Fibroblast of lung (primary cell): Measurements from ENCODE around the gene WAPL. TPM values are rescaled to one million over a fixed set of nuclear protein-coding genes. Genes with fewer than 3 reads are reported as not detected.
A peak's percentile ranks its signal among the peaks of the same experiment; 100 is the strongest.
"Not testable (repeated sequence)": the region's sequence is repeated elsewhere in the genome, so short reads cannot be mapped to it uniquely, and the experiment has no call there.

Experiments used
- DNase-seq, 2 donors: peaks; one replicate each; pipeline versions ENCODE4 v3.0.0 to v3.0.0-alpha.2; 2010; ENCODE audit warnings: low read depth in 2 of 2
- H2AFZ ChIP-seq: 2 replicates; pipeline ENCODE4 v1.5.1; 2012; ENCODE audit warnings: low read length, control low read depth, inconsistent platforms
- H3K27ac ChIP-seq: 2 replicates; pipeline ENCODE4 v1.5.1; 2011; ENCODE audit warnings: low read length, control low read depth; ENCODE audit not compliant: insufficient read depth
- H3K27me3 ChIP-seq: 2 replicates; pipeline ENCODE4 v1.5.1; 2011; ENCODE audit warnings: mild to moderate bottlenecking, low read length; ENCODE audit not compliant: control insufficient read depth, insufficient read depth
- H3K36me3 ChIP-seq: 2 replicates; pipeline ENCODE4 v1.5.1; 2011; ENCODE audit warnings: low read length; ENCODE audit not compliant: control insufficient read depth, insufficient read depth
- H3K4me1 ChIP-seq: 2 replicates; pipeline ENCODE4 v1.5.1; 2011; ENCODE audit warnings: low read length; ENCODE audit not compliant: control insufficient read depth, insufficient read depth; ENCODE audit errors: extremely low read depth
- H3K4me2 ChIP-seq: 2 replicates; pipeline ENCODE4 v1.5.1; 2011; ENCODE audit warnings: low read length, control low read depth; ENCODE audit not compliant: insufficient read depth; ENCODE audit errors: extremely low read depth
- H3K4me3 ChIP-seq, 4 experiments: fragments of 200-600 bp in 1 of 4; sonication (generic) in 1 of 4; replicated peaks in 1 of 4; 2 replicates each; pipeline ENCODE4 v1.5.1; 2011 to 2016; ENCODE audit warnings: low read length in 4 of 4, low read depth in 3 of 4, mild to moderate bottlenecking in 3 of 4, control low read depth in 2 of 4, inconsistent platforms in 1 of 4, mixed read lengths in 1 of 4; ENCODE audit not compliant: insufficient read depth in 1 of 4; ENCODE audit errors: control extremely low read depth in 1 of 4
- H3K79me2 ChIP-seq: 2 replicates; pipeline ENCODE4 v1.5.1; 2012; ENCODE audit warnings: mild to moderate bottlenecking, low read length, inconsistent platforms; ENCODE audit not compliant: control insufficient read depth, insufficient read depth
- H3K9ac ChIP-seq: 2 replicates; pipeline ENCODE4 v1.5.1; 2011; ENCODE audit warnings: mild to moderate bottlenecking, low read length, control low read depth; ENCODE audit not compliant: insufficient read depth
- H3K9me3 ChIP-seq: 2 replicates; pipeline ENCODE4 v1.5.1; 2012; ENCODE audit warnings: low read depth, low read length; ENCODE audit not compliant: control insufficient read depth, insufficient read depth
- H4K20me1 ChIP-seq: 2 replicates; pipeline ENCODE4 v1.5.1; 2011; ENCODE audit warnings: low read length; ENCODE audit not compliant: control insufficient read depth, insufficient read depth; ENCODE audit errors: extremely low read depth
- CTCF ChIP-seq, 2 donors: IDR thresholded peaks in 1 of 2; conservative IDR thresholded peaks in 1 of 2; 1 replicate in 1 of 2; 2 replicates in 1 of 2; pipeline ENCODE4 v1.5.1; 2011 to 2012; ENCODE audit warnings: low read length in 2 of 2, control low read depth in 1 of 2, inconsistent platforms in 1 of 2, low read depth in 1 of 2, mild to moderate bottlenecking in 1 of 2
- EZH2 ChIP-seq: IDR thresholded peaks from 2 replicates; pipeline ENCODE4 v1.5.1; 2012; ENCODE audit warnings: low read length, control low read depth, mild to moderate bottlenecking; ENCODE audit errors: missing control alignments
- polyA minus RNA-seq: library from RNA; depleted of rRNA, polyadenylated mRNA; stranded (reverse); fragments of >200 nt; gene quantifications from 2 replicates; pipeline ENCODE4 v1.2.3, GENCODE V29; 2011; ENCODE audit warnings: low replicate concordance
- polyA plus RNA-seq, 2 donors: library from polyadenylated mRNA; depleted of rRNA in 1 of 2; stranded (reverse) in 1 of 2; unstranded in 1 of 2; fragments of >200 nt; gene quantifications; 2 replicates each; pipeline ENCODE4 v1.2.1, GENCODE V29; 2011 to 2012; ENCODE audit warnings: missing spikeins in 1 of 2
- total RNA-seq: library from RNA; depleted of rRNA; stranded (reverse); fragments of >200 nt; gene quantifications from 2 replicates; pipeline ENCODE4 v1.2.1, GENCODE V29; 2014

The WAPL gene, protein sequence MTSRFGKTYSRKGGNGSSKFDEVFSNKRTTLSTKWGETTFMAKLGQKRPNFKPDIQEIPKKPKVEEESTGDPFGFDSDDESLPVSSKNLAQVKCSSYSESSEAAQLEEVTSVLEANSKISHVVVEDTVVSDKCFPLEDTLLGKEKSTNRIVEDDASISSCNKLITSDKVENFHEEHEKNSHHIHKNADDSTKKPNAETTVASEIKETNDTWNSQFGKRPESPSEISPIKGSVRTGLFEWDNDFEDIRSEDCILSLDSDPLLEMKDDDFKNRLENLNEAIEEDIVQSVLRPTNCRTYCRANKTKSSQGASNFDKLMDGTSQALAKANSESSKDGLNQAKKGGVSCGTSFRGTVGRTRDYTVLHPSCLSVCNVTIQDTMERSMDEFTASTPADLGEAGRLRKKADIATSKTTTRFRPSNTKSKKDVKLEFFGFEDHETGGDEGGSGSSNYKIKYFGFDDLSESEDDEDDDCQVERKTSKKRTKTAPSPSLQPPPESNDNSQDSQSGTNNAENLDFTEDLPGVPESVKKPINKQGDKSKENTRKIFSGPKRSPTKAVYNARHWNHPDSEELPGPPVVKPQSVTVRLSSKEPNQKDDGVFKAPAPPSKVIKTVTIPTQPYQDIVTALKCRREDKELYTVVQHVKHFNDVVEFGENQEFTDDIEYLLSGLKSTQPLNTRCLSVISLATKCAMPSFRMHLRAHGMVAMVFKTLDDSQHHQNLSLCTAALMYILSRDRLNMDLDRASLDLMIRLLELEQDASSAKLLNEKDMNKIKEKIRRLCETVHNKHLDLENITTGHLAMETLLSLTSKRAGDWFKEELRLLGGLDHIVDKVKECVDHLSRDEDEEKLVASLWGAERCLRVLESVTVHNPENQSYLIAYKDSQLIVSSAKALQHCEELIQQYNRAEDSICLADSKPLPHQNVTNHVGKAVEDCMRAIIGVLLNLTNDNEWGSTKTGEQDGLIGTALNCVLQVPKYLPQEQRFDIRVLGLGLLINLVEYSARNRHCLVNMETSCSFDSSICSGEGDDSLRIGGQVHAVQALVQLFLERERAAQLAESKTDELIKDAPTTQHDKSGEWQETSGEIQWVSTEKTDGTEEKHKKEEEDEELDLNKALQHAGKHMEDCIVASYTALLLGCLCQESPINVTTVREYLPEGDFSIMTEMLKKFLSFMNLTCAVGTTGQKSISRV (N-terminal part only)
- total RNA-seq (45.7 and 50.4 TPM in 2 replicates), polyA plus RNA-seq (22.0 and 24.6 TPM in 2 replicates), polyA minus RNA-seq (9.3 and 14.2 TPM in 2 replicates)
- 22.5 and 23.4 TPM in 2 replicates for polyA plus RNA-seq (2012)

- peak within 1 kb of the TSS; percentile 87 for H2AFZ ChIP-seq
- H3K4me2 ChIP-seq = peak within 1 kb of the TSS; percentile 95
- peak within 1 kb of the TSS; percentile 92 for H3K9ac ChIP-seq
- TF ChIP-seq CTCF (conservative IDR thresholded peaks at IDR 0.05 in 1 of 2, IDR thresholded peaks at IDR 0.05 in 1 of 2; ENCODE audit: low read depth in 1 of 2, low read length in 2 of 2) = no peak
- no peak for TF ChIP-seq EZH2
- H3K4me1 ChIP-seq = no peaks in the 10 kb centered on the region
- peaks cover 61% of the 10 kb centered on the region for H3K79me2 ChIP-seq
- peak; percentile 90 to 91 for DNase-seq
- no peaks in the 10 kb centered on the region for H3K9me3 ChIP-seq
- H3K36me3 ChIP-seq = no peaks in the 10 kb centered on the region
- H3K27me3 ChIP-seq = no peaks in the 10 kb centered on the region
- H3K4me3 ChIP-seq = peak within 1 kb of the TSS; percentile 87 to 94 (median 91)
- H3K27ac ChIP-seq = peak within 1 kb of the TSS; percentile 86
- peaks cover 2% of the 10 kb centered on the region for H4K20me1 ChIP-seq
Observed at GRCh38 chr10:86521678-86522509, at the start of gene WAPL. TSS of gene WAPL (minus strand) at chr10:86521792. CDS start at chr10:86518069, 3,723 bp downstream.

GRCh38 chr10:86569335-86569734 is 47.7 kb upstream of the WAPL start:
- Histone ChIP-seq H2AFZ (no peak overlapping the region), H3K9me3 (no peaks in the 10 kb centered on the region), H3K9ac (no peak overlapping the region), H3K36me3 (no peaks in the 10 kb centered on the region), H3K79me2 (no peaks in the 10 kb centered on the region), H3K4me1 (no peaks in the 10 kb centered on the region), H4K20me1 (no peaks in the 10 kb centered on the region), H3K27ac (no peak overlapping the region), H3K4me2 (no peak overlapping the region), H3K27me3 (peaks cover 2% of the 10 kb centered on the region), H3K4me3 (no peak overlapping the region)
- no peak for DNase-seq
- TF ChIP-seq CTCF (conservative IDR thresholded peaks at IDR 0.05 in 1 of 2, IDR thresholded peaks at IDR 0.05 in 1 of 2; ENCODE audit: low read depth in 1 of 2, low read length in 2 of 2) = no peak
- TF ChIP-seq EZH2 = no peak

DNA sequence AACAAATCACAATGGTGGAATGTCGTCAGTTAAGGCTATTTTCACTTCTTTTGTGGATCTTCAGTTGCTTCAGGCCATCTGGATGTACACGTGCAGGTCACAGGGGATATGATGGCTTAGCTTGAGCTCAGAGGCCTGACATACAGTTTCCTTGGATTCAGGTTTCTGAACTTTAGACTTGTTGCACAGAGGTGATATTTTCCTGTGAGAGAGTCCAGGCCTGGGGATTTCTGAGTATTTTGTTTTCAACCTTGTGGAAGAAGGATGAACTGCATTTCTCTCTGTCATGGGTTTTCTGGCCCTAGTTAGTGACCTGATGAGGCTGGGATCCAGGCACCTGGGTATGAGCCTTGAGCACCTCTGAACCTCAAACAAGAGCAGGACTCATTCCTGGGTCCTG is 44.9 kb upstream of the WAPL start:
- H3K79me2 ChIP-seq, DNase-seq, H4K20me1 ChIP-seq, H3K27me3 ChIP-seq, H3K9ac ChIP-seq, H3K9me3 ChIP-seq, H2AFZ ChIP-seq, H3K27ac ChIP-seq, H3K4me1 ChIP-seq, H3K4me2 ChIP-seq, H3K36me3 ChIP-seq, H3K4me3 ChIP-seq: not testable (repeated sequence)

DNA sequence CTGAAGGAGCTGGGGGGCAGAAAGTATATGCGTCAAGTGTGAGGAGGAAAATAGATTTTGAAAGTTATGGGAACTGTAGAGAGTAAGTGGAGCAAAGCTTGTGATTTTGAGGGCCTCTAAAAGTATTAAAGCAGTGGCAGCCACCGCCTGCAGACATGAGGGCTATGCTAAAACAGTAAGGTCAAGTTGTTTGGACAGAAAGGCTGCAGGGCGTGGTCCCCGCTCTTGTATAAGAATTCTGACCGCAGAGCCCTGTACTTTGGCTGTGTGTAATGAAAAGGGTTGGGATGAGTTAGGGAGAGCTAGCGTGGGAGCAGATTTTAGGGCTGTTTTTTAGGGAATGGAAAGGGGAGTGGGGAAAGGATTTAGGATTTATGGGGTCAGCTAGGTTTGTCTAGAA is 41.7 kb upstream of the WAPL start:
- not testable (repeated sequence) for H3K4me1 ChIP-seq, H3K27ac ChIP-seq, DNase-seq, H3K4me3 ChIP-seq, H3K9me3 ChIP-seq, H3K27me3 ChIP-seq, H3K9ac ChIP-seq, H2AFZ ChIP-seq, H3K4me2 ChIP-seq, H3K36me3 ChIP-seq, H3K79me2 ChIP-seq, H4K20me1 ChIP-seq
